GM19351 (cell line): ENCODE data around the gene GTF3C4.

Experiments used
- ATAC-seq: cut with Tn5 transposase; IDR thresholded peaks from one replicate; pipeline ENCODE4 v1.9.1; 2021; ENCODE audit warnings: mild to moderate bottlenecking, moderate library complexity; ENCODE audit not compliant: unreplicated experiment

Gene GTF3C4

DNA sequence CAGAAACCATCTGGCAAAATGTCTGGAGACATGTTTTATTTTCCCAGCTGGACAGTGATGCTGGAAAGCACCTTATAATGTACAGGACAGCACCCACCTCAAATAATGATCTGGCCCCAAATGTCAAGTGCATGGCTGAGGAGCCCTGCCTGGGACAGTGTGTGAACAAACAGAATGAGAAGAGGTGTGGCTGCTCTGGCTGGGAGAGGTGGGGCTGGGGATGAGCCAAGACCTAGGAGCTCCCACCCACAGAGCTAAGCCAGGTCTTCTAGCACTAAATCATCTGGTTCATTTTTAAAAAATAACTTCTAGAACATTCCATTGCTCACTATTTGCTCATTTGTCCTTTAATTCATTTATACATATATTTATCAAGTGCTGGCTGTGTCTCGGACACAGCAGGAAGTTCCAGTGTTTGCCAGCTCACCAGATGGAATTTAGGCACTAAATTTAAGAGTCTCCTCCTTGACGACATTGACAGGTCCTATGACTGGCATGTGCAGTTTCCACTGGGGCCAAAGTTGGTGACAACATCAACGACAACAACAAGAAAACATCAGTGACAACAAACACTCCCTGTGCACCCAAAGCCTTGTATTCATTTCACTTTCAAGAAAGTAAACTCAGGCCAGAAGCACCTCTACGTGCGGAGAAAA is 59.1 kb downstream of the GTF3C4 start:
- no peak for ATAC-seq

DNA sequence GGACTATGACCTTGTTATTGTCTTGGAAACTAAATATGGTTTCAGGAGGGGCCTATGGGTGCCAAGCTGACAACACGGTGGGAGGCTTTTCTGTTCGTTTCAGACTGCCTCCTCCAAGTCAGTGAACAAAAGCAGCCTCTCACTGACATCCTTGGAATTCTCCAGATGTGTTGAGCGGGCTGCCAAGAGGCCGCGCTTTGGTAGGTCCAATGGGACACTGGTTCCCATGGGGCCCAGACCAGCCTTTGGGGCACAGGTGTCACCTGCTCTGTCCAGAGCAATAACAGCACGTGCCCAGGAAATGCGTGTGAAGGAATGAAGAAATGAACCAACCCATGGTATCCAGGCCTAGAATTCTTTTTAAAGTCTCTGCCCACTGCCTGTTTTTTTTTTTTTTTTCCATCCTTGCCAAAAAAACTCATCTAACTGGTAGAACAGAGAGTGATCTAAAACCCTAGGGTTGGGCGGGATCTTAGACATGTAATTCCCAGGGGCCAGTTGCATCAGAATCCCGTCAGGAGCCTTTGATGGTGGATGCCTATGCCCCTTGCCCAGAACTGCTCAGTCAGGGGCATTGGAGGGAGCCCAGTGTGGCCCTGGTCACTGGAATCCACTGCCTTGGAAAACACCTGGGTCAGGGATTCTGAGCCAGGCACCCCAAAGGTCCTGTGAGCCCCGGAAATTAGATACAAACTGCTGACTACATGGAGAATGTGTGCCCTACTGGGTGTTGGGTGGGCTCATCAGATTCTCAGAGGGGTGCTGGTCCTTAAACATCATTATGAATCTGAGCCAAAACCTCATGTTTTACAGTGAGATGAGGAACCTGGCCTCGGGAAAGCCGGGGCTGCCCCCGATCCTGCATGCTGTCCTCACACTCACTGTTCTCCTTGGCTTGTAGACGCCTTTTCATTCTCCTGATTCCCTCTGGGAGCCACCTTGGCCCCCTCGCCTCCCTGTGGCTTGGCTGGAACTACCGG is 60.1 kb downstream of the GTF3C4 start:
- ATAC-seq, result no peak

DNA sequence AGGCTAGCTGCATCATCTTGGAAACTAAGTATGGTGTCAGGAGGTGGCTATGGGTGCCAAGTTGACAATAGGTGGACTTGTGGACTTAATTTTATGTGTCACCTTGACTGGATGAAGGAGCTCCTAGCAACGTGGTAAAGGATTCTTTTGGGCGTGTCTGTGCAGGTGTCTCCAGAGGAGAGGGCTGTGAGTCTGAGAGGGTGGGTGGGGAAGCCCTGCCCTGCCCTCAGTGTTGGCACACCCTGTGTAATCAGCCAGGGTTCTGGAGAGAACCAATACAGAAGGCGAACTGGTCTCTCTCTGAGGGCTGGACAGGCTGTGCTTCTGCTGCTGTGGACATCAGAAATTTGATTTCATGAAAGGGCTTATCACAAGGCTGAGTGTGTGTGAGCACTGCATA is 61.0 kb downstream of the GTF3C4 start:
- no peak for ATAC-seq

DNA sequence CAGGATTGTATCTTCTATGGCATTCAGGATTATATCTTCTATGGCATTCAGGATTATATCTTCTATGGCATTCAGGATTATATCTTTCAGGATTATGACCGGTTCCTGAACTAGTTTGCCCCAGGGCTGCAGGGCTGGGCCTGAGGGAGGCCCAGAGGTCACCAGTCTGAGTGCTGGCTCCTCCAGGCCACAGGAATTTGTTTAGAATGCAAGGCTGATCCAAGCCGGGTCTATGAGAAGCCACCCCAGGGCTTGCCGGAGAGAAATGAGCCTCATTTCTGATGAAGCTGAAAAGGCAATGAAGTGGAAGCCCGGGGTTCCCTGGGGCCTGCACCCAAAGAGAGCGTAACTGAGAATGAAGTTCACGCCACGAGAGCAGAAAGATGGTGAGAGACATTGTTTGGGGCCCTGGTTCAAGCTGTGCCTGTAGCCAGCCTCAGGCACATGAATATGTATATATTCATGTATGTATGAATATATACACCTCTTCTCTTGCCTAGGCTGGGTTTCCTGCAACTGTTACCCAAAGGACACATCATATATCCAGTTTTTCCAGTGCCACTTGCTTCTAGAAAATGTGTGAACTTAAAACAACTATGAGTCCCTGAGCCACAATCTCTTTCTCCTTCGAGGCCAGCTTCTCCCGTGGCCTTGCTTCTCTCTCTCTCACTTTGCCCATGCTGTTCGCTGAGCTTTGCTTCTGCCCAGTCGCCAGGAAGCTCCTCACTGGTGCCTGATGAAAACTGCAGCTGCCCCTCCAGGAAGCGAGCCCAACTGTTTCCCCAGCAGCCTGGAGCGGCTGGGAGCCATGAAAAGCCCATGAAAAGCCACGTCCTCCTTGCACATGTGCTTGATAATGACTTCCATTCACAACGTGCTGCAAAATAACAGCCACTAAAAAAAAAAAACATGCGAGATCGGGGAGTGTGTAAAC is 62.3 kb downstream of the GTF3C4 start:
- no peak for ATAC-seq

DNA sequence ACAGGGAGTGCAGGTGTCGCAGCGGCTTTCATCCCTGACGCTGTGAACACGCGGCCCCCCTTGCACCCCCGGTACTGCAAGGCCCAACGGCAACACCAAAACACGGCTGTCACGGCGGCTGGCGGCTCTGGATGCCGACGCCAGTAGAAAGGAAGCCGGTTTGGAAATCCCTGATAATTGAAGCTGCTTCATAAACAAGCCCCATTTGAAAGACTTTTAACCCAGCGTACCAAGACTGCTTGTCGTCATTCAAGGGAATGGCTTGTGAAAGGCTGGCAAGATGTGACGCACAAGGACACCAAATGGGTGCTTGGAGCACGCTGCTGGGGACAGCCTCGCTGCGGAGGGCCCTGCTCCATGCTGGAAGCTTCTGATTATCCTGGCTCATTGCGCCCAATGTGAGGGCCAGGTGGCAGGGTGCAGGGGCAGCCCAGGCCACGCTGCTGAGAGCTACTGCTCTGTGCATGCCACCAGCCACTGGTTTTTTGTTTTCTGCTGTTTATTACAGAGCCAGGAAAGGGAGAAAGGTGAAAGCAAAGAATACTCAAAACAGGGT is 63.1 kb downstream of the GTF3C4 start:
- no peak for ATAC-seq

DNA sequence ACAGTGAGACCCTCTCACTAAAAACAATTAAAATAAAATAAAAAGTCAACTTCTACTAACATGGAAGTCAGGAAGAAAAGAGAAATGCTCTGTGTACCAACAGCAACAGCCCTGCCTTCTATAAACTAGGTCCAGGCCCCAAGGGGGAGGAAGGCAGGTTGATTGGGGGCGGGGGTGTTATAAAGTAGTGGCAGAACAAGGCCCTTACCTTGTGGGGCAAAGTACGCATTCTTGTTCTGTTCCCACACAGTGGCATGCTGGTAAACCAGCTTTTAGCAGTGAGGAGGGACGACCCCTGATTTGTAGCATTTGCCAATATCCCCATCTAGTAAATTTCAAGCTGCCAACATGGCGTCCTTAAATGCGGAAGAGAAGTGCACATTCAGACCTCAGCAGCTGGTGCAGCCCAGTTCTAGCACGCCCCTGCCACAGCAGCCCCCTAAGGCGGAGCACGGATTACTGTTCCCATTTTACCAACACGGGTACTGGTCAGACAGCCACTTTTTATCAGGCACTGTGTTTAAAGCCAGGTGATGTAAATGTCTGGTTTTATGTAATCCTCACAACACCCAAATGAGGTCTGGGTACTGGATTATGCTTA is 69.5 kb downstream of the GTF3C4 start:
- ATAC-seq, result no peak

DNA sequence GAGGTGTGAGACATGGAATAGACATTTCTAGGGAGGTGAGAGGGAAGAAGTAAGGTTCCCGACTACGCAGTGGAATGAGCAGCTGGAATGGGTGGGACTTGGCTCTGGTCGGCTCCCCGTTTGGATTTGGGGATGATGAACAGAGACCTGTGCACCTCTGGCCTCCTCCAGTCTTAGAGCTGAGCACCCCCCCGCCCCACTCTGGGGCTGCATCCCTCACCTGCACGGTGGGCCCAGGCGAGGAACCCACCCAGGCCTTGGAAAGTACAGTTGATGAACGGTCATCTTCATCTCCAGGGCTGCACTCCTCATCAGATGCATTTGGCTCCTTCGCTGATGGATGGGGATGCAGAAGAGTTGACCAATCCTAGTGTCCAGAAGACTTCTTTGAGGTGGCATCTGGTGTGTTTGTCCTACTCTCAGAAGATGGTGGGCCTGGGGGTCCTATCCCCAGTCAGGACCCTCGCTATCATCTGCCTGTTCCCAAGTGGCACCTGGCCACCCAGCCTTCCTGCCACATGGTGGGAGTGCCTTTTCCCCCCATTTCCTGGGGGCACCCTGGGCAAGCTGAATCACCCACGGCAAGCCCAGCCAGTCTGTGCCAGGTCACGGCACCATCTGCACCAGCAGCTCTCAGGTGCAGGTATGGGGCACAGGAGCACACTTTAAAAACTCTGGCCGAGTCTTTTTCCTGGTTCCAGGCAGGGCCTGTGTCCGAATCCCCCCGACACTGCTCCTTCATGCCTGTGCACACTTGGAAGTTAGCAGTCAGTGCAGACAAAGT is 70.5 kb downstream of the GTF3C4 start:
- no peak for ATAC-seq

DNA sequence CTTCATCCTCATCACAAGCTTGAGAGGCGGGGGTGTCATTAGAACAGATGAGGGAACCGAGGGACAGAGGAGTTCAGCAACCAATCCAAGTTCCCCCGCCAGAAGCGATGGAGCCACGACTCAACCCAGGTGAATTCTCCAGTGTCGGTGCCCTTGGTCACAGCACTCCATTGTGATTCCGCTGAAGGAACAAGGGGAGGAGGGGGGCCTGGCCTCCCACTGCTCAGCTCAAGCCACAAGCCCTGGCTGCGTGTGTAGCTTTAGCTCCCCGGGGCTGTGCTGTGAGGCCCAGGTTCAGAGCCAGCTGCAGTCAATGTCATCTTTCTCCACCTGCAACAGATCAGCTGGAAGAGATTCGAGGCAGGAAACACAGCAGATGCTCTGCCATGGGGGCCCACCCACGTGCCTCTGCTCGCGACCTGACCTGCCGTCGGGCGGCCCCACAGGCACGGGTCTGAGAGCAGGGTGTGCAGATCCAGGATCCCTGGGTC is 72.6 kb downstream of the GTF3C4 start:
- ATAC-seq, result no peak

DNA sequence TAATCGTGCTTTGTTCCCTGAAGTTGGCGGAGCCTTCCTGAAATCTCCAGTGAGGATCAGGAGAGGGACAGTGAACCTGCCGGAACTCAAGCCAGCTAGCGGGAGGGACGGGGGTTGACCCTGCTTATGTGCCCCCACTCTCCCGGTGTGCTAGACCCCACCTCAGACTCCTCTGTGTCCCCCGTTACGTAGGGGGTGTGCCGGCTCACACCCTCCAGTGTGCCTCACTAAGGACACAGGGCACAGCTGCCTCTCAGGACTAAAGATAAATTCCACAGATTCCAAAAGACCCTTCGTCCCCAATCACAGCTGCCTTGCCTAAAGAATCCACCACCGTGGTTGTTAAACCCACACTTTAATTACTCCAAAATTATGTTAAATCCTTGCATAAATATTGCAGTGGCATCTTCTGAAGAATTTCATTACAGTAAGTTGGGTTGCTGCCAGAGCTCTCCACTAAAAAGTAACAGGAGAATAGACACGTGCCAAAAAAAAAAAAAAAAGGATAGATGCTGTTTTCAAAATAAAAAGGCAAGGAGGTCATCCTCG is 73.7 kb downstream of the GTF3C4 start:
- no peak for ATAC-seq
